Activated T-cell treated with anti-CD3 and anti-CD28 coated beads, Interleukin-2, amount 50 U/mL, for 48 hours (primary cell): ENCODE measurements around the gene HPX.

Experiments used
- DNase-seq, 2 experiments: peaks; one replicate each; pipeline ENCODE4 v3.0.0-alpha.2; 2020

Gene HPX

GRCh38 chr11:6388748-6389147, 52.0 kb downstream of the HPX start:
- no peak for DNase-seq

DNA sequence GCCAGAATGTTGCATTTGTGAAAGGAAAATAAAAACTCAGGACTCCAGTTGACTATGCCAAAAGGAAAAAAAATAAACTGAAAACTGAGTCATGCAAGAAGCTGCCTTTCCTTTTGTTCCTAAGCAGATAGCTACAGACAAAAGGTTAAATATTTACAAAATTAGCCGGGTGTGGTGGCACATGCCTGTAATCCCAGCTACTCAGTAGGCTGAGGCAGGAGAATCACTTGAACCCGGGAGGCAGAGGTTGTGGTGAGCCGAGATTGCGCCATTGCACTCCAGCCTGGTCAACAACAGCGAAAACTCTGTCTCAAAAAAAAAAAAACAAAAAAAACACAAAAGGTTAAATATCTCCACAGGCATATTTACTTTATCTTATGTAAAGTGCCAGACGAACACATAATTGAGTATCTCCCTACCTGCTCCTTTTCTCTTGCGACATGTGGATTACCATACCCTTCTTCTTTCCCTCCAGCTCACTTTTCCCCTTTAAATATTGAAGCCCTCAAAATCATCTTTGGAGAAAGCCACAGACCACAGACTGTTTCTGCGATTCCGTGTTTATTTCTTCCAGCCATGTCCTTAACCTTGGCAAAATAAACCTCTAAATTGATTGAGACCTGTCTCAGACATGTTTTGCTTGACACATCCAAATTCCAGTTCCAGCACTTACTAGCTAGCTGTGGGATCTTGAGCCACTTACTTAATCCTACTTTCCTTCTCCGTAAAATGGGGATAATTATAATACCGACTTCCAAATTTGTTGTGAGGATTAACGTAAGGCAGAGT, 52.8 kb downstream of the HPX start:
- no peak for DNase-seq

DNA sequence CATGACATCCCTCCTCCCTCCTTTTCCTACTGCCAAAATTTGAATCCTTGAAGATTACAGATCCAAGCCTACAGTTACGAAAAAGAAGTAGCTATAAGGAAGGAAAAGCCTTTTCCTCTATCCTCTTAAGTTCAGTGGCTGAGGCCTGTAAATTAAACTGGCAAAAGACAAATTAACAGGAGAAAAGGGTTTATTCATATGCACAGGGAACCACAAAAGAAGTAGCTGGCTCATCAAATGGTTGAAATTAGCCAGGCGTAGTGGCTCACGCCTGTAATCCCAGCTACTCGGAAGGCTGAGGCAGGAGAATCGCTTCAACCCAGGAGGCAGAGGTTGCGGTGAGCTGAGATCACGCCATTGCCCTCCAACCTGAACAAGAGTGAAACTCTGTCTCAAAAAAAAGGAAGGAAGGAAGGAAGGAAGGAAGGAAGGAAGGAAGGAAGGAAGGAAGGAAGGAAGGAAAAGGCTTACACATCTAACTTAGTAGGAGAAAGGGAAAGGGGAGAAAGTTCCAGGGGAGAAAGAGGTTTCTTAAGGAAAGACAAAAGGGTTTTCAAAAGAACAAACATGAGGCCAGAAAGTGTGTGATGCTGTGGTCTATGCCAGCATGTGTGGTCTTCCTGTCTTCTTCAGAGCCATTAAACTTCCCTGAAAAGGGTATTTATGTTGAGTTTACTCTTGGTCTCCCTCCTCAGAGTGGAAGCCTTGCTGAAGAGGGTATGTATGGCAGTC, 55.6 kb downstream of the HPX start:
- DNase-seq: no peak
